PFSK-1 (cell line): ENCODE measurements around the gene S100A10.

Experiments used
- FOXP2 ChIP-seq: optimal IDR thresholded peaks from 2 replicates; pipeline ENCODE3; 2011; ENCODE audit warnings: borderline replicate concordance, control low read depth, inconsistent platforms; ENCODE audit not compliant: insufficient read depth; ENCODE audit errors: extremely low read length, extremely low read depth
- POLR2AphosphoS5 ChIP-seq: IDR thresholded peaks from 2 replicates; pipeline ENCODE4 v1.6.1; 2012; ENCODE audit warnings: low read depth, mild to moderate bottlenecking, control low read depth, low read length, moderate library complexity
- REST ChIP-seq, 2 experiments: IDR thresholded peaks; 2 replicates each; pipeline versions ENCODE4 v1.6.1 to v1.8.0; 2011 to 2012; ENCODE audit warnings: low read depth in 2 of 2, low read length in 2 of 2, control low read depth in 1 of 2, inconsistent platforms in 1 of 2, mild to moderate bottlenecking in 1 of 2, moderate library complexity in 1 of 2; ENCODE audit not compliant: insufficient read depth in 1 of 2
- SIN3A ChIP-seq: IDR thresholded peaks from 2 replicates; pipeline ENCODE4 v1.6.1; 2012; ENCODE audit warnings: mild to moderate bottlenecking, low read length, moderate library complexity, borderline replicate concordance; ENCODE audit not compliant: insufficient read depth
- TAF1 ChIP-seq: IDR thresholded peaks from 2 replicates; pipeline ENCODE4 v1.6.1; 2012; ENCODE audit warnings: low read length, control low read depth, borderline replicate concordance; ENCODE audit not compliant: insufficient read depth

S100A10 gene

GRCh38 chr1:151981178-151981525 lies 12.5 kb downstream of the S100A10 start:
- TF ChIP-seq TAF1: no peak
- TF ChIP-seq REST (IDR thresholded peaks at IDR 0.05; ENCODE audit: insufficient read depth in 1 of 2, low read depth in 2 of 2, low read length in 2 of 2): no peak
- TF ChIP-seq SIN3A: no peak
- TF ChIP-seq FOXP2: no peak
- no peak for TF ChIP-seq POLR2AphosphoS5

GRCh38 chr1:151980287-151981177 lies 13.1 kb downstream of the S100A10 start:
- TF ChIP-seq SIN3A (peak; percentile 48; the same call in 1 of the 2 replicates), FOXP2 (no peak), POLR2AphosphoS5 (peak; percentile 72), TAF1 (peak; percentile 58; the same call in 1 of the 2 replicates)

- TF ChIP-seq REST (IDR thresholded peaks at IDR 0.05; ENCODE audit: insufficient read depth in 1 of 2, low read depth in 2 of 2, low read length in 2 of 2) (no peak), FOXP2 (no peak), SIN3A (no peak), TAF1 (no peak), POLR2AphosphoS5 (no peak)
Observed at GRCh38 chr1:151978922-151979321, 14.7 kb downstream of the S100A10 start.

- TF ChIP-seq FOXP2 (no peak), TAF1 (no peak), POLR2AphosphoS5 (no peak), REST (IDR thresholded peaks at IDR 0.05; ENCODE audit: insufficient read depth in 1 of 2, low read depth in 2 of 2, low read length in 2 of 2) (no peak), SIN3A (no peak)
Observed at GRCh38 chr1:151977662-151978230, 15.9 kb downstream of the S100A10 start.

GRCh38 chr1:151976858-151977257 lies 16.8 kb downstream of the S100A10 start:
- TF ChIP-seq REST (IDR thresholded peaks at IDR 0.05; ENCODE audit: insufficient read depth in 1 of 2, low read depth in 2 of 2, low read length in 2 of 2) (no peak), TAF1 (no peak), SIN3A (no peak), FOXP2 (no peak), POLR2AphosphoS5 (no peak)
